IPS-20b (cell line): ENCODE data around the gene NELL1.
A peak's percentile ranks its signal among the peaks of the same experiment; 100 is the strongest.

Experiments
- H3K27ac ChIP-seq: one replicate; pipeline ENCODE4 v1.5.1; 2013; ENCODE audit warnings: low read length
- H3K27me3 ChIP-seq: 2 replicates; pipeline ENCODE4 v1.6.1; 2013; ENCODE audit warnings: mild to moderate bottlenecking, low read length, inconsistent platforms; ENCODE audit not compliant: insufficient read depth
- H3K36me3 ChIP-seq: 2 replicates; pipeline ENCODE4 v1.6.1; 2013; ENCODE audit warnings: low read depth, mild to moderate bottlenecking, inconsistent platforms, low read length, moderate library complexity; ENCODE audit not compliant: insufficient read depth
- H3K4me1 ChIP-seq: 2 replicates; pipeline ENCODE4 v1.6.1; 2013; ENCODE audit warnings: mild to moderate bottlenecking, control low read depth, inconsistent platforms, low read length, moderate library complexity; ENCODE audit not compliant: insufficient read depth
- H3K4me3 ChIP-seq: 2 replicates; pipeline ENCODE4 v1.5.1; 2013; ENCODE audit warnings: mild to moderate bottlenecking, low read length, inconsistent platforms
- H3K9ac ChIP-seq: 2 replicates; pipeline ENCODE4 v1.6.1; 2013; ENCODE audit warnings: low read depth, mild to moderate bottlenecking, inconsistent platforms, low read length, moderate library complexity
- H3K9me3 ChIP-seq: 2 replicates; pipeline ENCODE4 v1.6.1; 2013; ENCODE audit warnings: mild to moderate bottlenecking, low read depth, low read length, inconsistent platforms; ENCODE audit not compliant: insufficient read depth

NELL1 gene

DNA sequence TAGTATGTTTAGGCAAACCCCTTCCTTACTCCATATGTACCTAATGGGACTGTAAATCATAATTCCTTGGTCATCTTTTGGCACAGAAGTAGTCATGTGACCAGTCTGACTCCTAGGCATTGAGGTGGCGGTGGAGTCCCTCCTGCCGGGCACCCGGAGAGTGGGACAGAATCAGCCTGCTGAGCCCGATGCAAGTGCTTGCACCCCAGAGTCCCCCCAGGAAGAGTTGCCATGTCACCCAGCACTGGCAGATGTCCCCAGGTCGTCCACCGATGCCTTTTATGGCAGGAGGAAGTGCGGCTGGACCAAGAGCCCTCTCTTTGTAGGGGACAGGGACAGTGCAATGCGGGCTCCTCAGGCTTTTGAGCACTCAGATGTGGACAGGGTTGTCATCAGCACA lies 500.3 kb downstream of the NELL1 start:
- H3K36me3 ChIP-seq, result no peaks in the 10 kb centered on the region
- no peaks in the 10 kb centered on the region for H3K27me3 ChIP-seq
- H3K4me3 ChIP-seq, result no peak overlapping the region
- no peak overlapping the region for H3K9ac ChIP-seq
- no peaks in the 10 kb centered on the region for H3K4me1 ChIP-seq
- no peaks in the 10 kb centered on the region for H3K9me3 ChIP-seq
- no peak overlapping the region for H3K27ac ChIP-seq

DNA sequence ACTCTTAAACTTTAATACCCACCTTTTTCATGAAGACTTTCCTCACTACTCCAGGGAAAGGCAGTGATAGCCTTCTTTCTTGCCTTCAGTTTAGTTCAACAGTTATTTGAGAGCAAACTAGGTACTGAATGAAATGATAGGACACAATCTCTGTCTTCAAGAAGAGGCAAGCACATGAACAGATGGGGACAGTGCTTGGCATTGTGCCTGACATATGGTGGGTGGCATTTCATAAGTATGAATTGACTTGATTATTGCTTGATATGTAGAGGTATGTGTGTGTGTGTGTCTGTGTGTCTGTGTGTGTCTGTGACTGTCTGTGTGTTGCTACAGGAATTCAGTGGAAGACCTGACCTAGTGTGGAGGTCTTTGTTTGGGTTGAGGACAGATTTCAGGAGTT lies 504.1 kb downstream of the NELL1 start:
- H3K36me3 ChIP-seq, result no peaks in the 10 kb centered on the region
- H3K9ac ChIP-seq, result no peak overlapping the region
- no peak overlapping the region for H3K27ac ChIP-seq
- H3K9me3 ChIP-seq, result no peaks in the 10 kb centered on the region
- H3K27me3 ChIP-seq, result no peaks in the 10 kb centered on the region
- H3K4me3 ChIP-seq, result no peak overlapping the region
- H3K4me1 ChIP-seq, result no peaks in the 10 kb centered on the region

DNA sequence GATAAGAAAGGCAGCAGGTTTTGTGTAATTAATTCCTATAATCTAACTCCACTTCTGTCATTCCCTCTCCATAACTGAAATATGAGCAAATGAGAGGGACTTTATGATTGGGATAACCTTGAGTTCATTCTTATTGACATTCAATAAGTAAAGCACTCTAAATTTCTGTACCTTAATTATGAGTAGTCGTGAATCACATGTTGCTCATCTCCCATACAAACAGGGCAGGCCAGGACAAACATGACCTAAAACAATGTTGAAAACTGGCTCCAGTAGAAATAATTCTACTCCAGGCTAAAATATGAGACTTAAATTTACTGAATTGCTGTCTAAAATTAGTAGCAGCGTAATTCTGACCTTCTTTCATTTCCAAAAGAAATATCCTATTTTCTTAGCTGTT lies 505.4 kb downstream of the NELL1 start:
- Histone ChIP-seq H3K4me3 (no peak overlapping the region), H3K9me3 (no peaks in the 10 kb centered on the region), H3K27me3 (no peaks in the 10 kb centered on the region), H3K4me1 (no peaks in the 10 kb centered on the region), H3K27ac (no peak overlapping the region), H3K9ac (no peak overlapping the region), H3K36me3 (no peaks in the 10 kb centered on the region)

DNA sequence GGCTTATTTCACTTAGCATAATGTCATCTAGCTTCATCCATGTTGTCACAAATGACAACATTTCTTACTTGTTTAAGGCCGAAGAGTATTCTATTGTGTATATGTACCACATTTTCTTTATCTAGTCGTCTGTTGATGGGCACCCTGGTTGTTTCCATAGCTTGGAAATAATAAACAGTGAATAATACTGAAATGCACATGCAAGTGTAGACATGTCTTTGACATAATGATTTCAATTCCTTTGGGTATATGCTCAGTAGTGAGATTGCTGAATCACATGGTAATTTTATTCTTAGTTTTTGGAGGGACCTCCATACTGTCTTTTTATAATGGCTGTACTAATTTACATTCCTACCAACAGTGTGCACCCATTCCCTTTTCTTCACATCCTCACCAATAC lies 508.0 kb downstream of the NELL1 start:
- H3K27ac ChIP-seq, result no peak overlapping the region
- no peak overlapping the region for H3K9ac ChIP-seq
- H3K36me3 ChIP-seq, result no peaks in the 10 kb centered on the region
- no peak overlapping the region for H3K4me3 ChIP-seq
- no peaks in the 10 kb centered on the region for H3K9me3 ChIP-seq
- H3K27me3 ChIP-seq, result no peaks in the 10 kb centered on the region
- H3K4me1 ChIP-seq, result peaks cover 3% of the 10 kb centered on the region; the same call in 1 of the 2 replicates

DNA sequence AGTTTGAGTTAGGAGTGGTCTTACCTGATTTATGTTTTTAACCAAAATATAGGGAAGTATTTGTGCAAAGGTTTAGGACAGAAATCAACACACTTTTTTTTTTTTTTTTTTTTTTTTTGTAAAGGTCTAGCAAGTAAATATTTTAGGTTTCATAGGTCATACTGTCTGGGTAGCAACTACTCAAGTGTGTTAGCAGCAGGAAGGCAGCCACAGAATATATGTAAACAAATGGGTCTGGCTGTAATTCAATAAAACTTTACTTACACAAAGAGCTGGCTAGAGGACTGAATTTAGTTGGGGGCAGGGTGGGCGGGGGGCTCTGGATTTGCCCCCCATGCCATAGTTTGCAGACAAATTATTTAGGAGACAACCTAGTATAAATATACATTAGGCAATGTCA lies 510.4 kb downstream of the NELL1 start:
- H3K27me3 ChIP-seq, result no peaks in the 10 kb centered on the region
- no peaks in the 10 kb centered on the region for H3K9me3 ChIP-seq
- peak overlapping the region; percentile 28 for H3K27ac ChIP-seq
- H3K4me1 ChIP-seq, result peaks cover 3% of the 10 kb centered on the region; the same call in 1 of the 2 replicates
- no peak overlapping the region for H3K4me3 ChIP-seq
- H3K36me3 ChIP-seq, result no peaks in the 10 kb centered on the region
- no peak overlapping the region for H3K9ac ChIP-seq

DNA sequence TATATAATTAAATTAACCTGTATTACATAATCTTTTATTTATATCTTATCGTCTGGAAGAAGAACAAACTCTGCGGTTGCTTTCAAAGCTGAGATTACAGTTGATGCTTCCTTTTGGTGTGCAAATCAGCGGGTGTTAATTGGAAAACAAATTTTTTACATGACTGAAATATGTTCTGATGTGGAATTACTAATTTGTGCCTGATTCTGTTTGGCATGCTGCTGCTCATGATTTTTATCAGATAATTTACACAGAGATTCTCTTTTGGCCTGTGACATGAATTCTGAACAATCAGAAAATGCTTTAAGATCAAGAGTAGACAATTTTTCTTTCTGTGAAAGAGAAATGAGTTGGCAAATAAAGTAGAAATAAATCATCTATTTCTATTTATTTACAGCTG lies 510.8 kb downstream of the NELL1 start:
- no peak overlapping the region for H3K27ac ChIP-seq
- H3K4me1 ChIP-seq, result peaks cover 3% of the 10 kb centered on the region; the same call in 1 of the 2 replicates
- no peak overlapping the region for H3K4me3 ChIP-seq
- no peak overlapping the region for H3K9ac ChIP-seq
- H3K27me3 ChIP-seq, result no peaks in the 10 kb centered on the region
- H3K9me3 ChIP-seq, result no peaks in the 10 kb centered on the region
- no peaks in the 10 kb centered on the region for H3K36me3 ChIP-seq

DNA sequence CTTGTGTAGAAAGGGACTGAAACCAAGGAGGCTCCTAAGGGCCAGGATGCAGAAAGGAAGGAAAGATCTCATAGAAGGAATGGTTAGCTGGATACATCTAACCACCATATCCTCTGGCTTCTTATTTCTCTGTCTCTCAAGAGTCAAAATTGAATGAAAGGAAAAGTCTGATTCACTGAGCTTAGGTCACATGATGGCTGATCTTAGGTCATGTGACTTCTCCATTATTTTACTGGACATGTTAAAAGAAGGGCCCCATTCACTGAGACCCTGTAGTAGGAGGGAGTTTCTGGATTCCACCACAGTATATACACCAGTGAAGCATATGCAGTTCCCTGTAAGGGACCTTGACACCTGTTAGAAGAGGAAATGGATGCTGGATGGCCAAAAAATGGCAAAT lies 516.6 kb downstream of the NELL1 start:
- no peaks in the 10 kb centered on the region for H3K9me3 ChIP-seq

DNA sequence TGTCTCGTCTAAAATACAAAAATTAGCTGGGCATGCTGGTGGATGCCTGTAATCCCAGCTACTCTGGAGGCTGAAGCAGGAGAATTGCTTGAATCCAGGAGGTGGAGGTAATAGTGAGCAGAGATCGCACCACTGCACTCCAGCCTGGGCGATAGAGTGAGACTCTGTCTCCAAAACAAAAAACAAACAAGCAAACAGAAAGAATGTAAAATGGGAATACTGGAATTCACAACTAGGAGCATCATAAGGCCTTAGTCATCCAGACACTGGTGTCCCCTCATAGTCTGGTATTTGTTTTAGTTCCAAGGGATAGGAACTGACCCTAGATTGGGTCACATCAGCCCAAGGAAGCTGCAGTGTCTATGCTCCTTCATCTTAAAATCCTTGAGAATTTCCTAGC lies 520.8 kb downstream of the NELL1 start:
- no peaks in the 10 kb centered on the region for H3K4me1 ChIP-seq
- H3K27me3 ChIP-seq, result no peaks in the 10 kb centered on the region
- no peaks in the 10 kb centered on the region for H3K36me3 ChIP-seq
- no peak overlapping the region for H3K4me3 ChIP-seq
- no peak overlapping the region for H3K27ac ChIP-seq
- H3K9me3 ChIP-seq, result no peaks in the 10 kb centered on the region
- no peak overlapping the region for H3K9ac ChIP-seq

More for the DNA sequence above, 516.6 kb downstream of the NELL1 start:
- H3K9ac ChIP-seq, result no peak overlapping the region
- no peaks in the 10 kb centered on the region for H3K36me3 ChIP-seq
- H3K4me3 ChIP-seq, result no peak overlapping the region
- no peaks in the 10 kb centered on the region for H3K27me3 ChIP-seq
- no peak overlapping the region for H3K27ac ChIP-seq
- no peaks in the 10 kb centered on the region for H3K4me1 ChIP-seq

DNA sequence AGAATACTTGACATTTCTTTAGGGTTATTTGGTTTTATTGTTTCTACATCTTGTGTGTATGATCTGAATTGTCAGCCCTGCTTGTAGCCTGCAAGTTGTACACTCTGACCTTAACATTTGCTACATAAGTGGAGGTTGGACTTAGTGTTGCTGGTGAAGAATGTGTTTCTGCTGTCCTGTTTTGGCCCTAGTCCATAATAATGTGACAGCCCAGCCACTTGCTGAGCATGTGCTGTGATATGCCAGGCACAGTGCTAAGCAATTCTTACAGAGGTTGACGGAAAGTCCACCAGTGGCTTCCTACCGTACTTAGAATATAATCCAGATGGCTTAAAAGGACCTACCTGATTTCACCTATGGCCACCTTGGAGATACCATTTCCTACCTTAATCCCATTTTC lies 526.6 kb downstream of the NELL1 start:
- H3K27ac ChIP-seq, result no peak overlapping the region
- H3K4me1 ChIP-seq, result no peaks in the 10 kb centered on the region
- H3K36me3 ChIP-seq, result no peaks in the 10 kb centered on the region
- no peak overlapping the region for H3K9ac ChIP-seq
- H3K27me3 ChIP-seq, result no peaks in the 10 kb centered on the region
- H3K4me3 ChIP-seq, result no peak overlapping the region
- no peaks in the 10 kb centered on the region for H3K9me3 ChIP-seq

DNA sequence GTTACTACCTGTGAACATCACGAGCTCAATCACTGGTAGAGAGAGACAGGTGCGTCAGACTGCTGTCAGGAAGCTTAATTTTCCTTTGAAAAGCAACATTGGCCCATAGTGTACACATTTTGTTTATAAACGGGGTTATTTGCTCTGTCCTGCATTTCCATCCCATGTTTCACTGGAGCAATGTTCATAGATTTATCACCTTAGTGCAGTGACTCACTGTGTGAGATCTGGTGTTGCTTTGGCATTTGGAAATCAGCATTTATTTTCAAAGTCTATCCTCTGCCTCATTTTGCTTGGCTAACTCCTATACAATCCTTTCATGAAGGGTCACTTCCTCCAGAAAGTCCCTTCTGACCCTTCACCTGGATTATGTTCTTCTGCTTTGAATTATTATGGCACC lies 529.1 kb downstream of the NELL1 start:
- Histone ChIP-seq H3K9me3 (no peaks in the 10 kb centered on the region), H3K27ac (no peak overlapping the region), H3K27me3 (no peaks in the 10 kb centered on the region), H3K4me3 (no peak overlapping the region), H3K36me3 (no peaks in the 10 kb centered on the region), H3K9ac (no peak overlapping the region), H3K4me1 (no peaks in the 10 kb centered on the region)

DNA sequence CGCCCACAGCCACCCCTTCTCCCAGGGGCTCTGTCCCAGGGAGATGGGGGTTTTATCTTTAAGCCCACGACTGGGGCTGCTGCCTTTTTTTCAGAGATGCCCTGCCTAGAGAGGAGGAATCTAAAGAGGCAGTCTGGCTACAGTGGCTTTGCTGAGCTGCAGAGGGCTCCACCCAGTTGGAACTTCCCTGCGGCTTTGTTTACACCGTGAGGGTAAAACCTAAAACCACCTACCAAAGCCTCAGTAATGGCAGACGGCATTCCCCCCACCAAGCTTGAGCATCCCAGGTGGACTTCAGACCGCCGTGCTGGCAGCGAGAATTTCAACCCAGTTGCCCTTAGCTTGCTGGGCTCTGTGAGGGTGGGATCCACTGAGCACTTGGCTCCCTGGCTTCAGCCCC lies 535.8 kb downstream of the NELL1 start:
- Histone ChIP-seq H3K27me3 (no peaks in the 10 kb centered on the region), H3K4me3 (no peak overlapping the region), H3K27ac (no peak overlapping the region), H3K9ac (no peak overlapping the region), H3K4me1 (no peaks in the 10 kb centered on the region), H3K9me3 (no peaks in the 10 kb centered on the region), H3K36me3 (no peaks in the 10 kb centered on the region)

DNA sequence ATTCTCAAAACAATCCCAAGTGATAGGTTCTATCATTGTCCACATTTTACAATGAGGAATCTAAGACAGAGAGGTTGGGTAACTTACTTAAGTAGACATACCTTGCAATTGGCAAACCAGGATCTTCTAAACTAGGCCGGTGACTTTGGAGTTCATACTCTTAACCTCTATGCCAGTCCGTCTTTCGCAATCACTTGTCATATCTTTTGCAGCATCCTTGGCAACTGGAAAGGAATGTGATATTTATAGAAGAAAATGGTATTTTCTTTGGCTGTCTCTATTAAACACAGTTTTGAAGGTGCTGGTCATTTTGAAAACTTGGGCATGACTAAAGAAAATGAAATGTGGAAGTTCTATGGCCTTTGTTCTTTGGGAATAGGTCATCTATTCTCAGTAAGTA lies 556.5 kb downstream of the NELL1 start:
- no peaks in the 10 kb centered on the region; the same call in 1 of the 2 replicates for H3K9me3 ChIP-seq
- H3K4me3 ChIP-seq, result no peak overlapping the region
- H3K27me3 ChIP-seq, result no peaks in the 10 kb centered on the region
- no peak overlapping the region for H3K9ac ChIP-seq
- H3K36me3 ChIP-seq, result no peaks in the 10 kb centered on the region
- H3K4me1 ChIP-seq, result no peaks in the 10 kb centered on the region
- no peak overlapping the region for H3K27ac ChIP-seq

DNA sequence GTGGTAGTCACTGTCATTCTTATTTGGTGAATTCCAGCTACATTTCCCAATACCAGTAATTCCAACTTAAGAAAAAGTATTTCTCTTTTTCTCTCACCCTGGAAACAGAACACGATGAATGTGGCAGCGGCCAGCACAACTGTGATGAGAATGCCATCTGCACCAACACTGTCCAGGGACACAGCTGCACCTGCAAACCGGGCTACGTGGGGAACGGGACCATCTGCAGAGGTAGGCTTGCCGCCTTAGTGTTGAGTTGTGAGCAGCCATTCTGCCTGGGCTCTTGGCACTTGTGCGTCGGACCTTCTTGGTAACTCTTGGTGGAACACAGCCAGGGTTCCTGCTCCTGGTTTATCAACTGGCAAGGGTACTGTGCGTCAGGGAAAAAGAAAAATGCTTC lies 559.8 kb downstream of the NELL1 start:
- Histone ChIP-seq H3K27ac (no peak overlapping the region), H3K4me1 (no peaks in the 10 kb centered on the region), H3K36me3 (no peaks in the 10 kb centered on the region), H3K27me3 (no peaks in the 10 kb centered on the region), H3K9ac (no peak overlapping the region), H3K9me3 (no peaks in the 10 kb centered on the region), H3K4me3 (no peak overlapping the region)
